CD14-positive monocyte (primary cell): ENCODE results near the gene HSPG2. TPM values are rescaled to one million over a fixed set of nuclear protein-coding genes. Genes with fewer than 3 reads are reported as not detected.

Experiments used
- DNase-seq, 3 donors: peaks; one replicate each; pipeline ENCODE4 v3.0.0-alpha.2; 2011 to 2022
- H2AFZ ChIP-seq: 2 replicates; pipeline ENCODE4 v1.6.0; 2012; ENCODE audit warnings: mild to moderate bottlenecking, low read depth, low read length, inconsistent platforms; ENCODE audit not compliant: insufficient read depth, poor library complexity, severe bottlenecking
- H3K27ac ChIP-seq, 2 donors: 1 replicate in 1 of 2; 2 replicates in 1 of 2; pipeline ENCODE4 v1.5.1; 2012 to 2013; ENCODE audit warnings: low read length in 2 of 2, control low read depth in 1 of 2, inconsistent platforms in 1 of 2, low read depth in 1 of 2, mild to moderate bottlenecking in 1 of 2
- H3K27me3 ChIP-seq, 2 donors: one replicate each; pipeline versions ENCODE4 v1.6.0 to v1.6.1; 2011 to 2013; ENCODE audit warnings: low read length in 2 of 2; ENCODE audit not compliant: control insufficient read depth in 2 of 2, insufficient read depth in 2 of 2
- H3K36me3 ChIP-seq, 2 donors: replicated peaks in 1 of 2; 1 replicate in 1 of 2; 2 replicates in 1 of 2; pipeline versions ENCODE4 v1.5.1 to v1.6.1; 2012 to 2013; ENCODE audit warnings: low read length in 2 of 2, control low read depth in 1 of 2, inconsistent platforms in 1 of 2, mild to moderate bottlenecking in 1 of 2; ENCODE audit not compliant: insufficient read depth in 2 of 2, control insufficient read depth in 1 of 2
- H3K4me1 ChIP-seq, 2 donors: 1 replicate in 1 of 2; 2 replicates in 1 of 2; pipeline versions ENCODE4 v1.5.1 to v1.6.1; 2012 to 2013; ENCODE audit warnings: low read length in 2 of 2, control low read depth in 1 of 2, inconsistent platforms in 1 of 2, mild to moderate bottlenecking in 1 of 2, moderate library complexity in 1 of 2; ENCODE audit not compliant: insufficient read depth in 2 of 2, control insufficient read depth in 1 of 2
- H3K4me2 ChIP-seq: replicated peaks from 2 replicates; pipeline ENCODE3; 2012; ENCODE audit warnings: low read length, moderate library complexity, mild to moderate bottlenecking; ENCODE audit not compliant: poor library complexity, severe bottlenecking; ENCODE audit errors: extremely low read depth
- H3K4me3 ChIP-seq, 3 experiments: fragments of 200-600 bp in 1 of 3; sonication (generic) in 1 of 3; replicated peaks in 1 of 3; 1 replicate in 2 of 3; 2 replicates in 1 of 3; pipeline ENCODE4 v1.5.1; 2011 to 2013; ENCODE audit warnings: low read length in 3 of 3, mild to moderate bottlenecking in 3 of 3, control low read depth in 2 of 3, low read depth in 2 of 3, inconsistent platforms in 1 of 3, moderate library complexity in 1 of 3
- H3K79me2 ChIP-seq: 2 replicates; pipeline ENCODE4 v1.6.0; 2012; ENCODE audit warnings: mild to moderate bottlenecking, control low read depth, inconsistent platforms, low read length, moderate library complexity; ENCODE audit not compliant: insufficient read depth
- H3K9ac ChIP-seq: 2 replicates; pipeline ENCODE4 v1.6.0; 2017; ENCODE audit warnings: low read length, mild to moderate bottlenecking; ENCODE audit not compliant: insufficient read depth, poor library complexity, severe bottlenecking
- H3K9me3 ChIP-seq, 2 donors: replicated peaks in 1 of 2; 1 replicate in 1 of 2; 2 replicates in 1 of 2; pipeline versions ENCODE4 v1.5.1 to v1.6.1; 2012 to 2013; ENCODE audit warnings: low read length in 2 of 2, control low read depth in 1 of 2; ENCODE audit not compliant: control insufficient read depth in 1 of 2, insufficient read depth in 1 of 2
- H4K20me1 ChIP-seq: 2 replicates; pipeline ENCODE4 v1.6.0; 2012; ENCODE audit warnings: mild to moderate bottlenecking, low read length, control low read depth, moderate library complexity; ENCODE audit not compliant: insufficient read depth
- H3K27ac Mint-ChIP-seq, 7 donors: one replicate each; pipeline ENCODE4 v1.8.0; 2020; ENCODE audit warnings: mild to moderate bottlenecking in 7 of 7, mixed read lengths in 7 of 7, moderate library complexity in 6 of 7, inconsistent platforms in 2 of 7
- H3K27me3 Mint-ChIP-seq, 3 donors: one replicate each; pipeline ENCODE4 v1.8.0; 2021 to 2022; ENCODE audit warnings: low read depth in 3 of 3, mild to moderate bottlenecking in 3 of 3, mixed read lengths in 3 of 3, moderate library complexity in 3 of 3, inconsistent platforms in 1 of 3
- H3K36me3 Mint-ChIP-seq, 2 donors: one replicate each; pipeline ENCODE4 v1.8.0; 2020; ENCODE audit warnings: mixed read lengths in 2 of 2, inconsistent platforms in 1 of 2, mild to moderate bottlenecking in 1 of 2
- H3K4me1 Mint-ChIP-seq: one replicate; pipeline ENCODE4 v1.8.0; 2020; ENCODE audit warnings: mild to moderate bottlenecking, mixed read lengths
- H3K4me3 Mint-ChIP-seq, 2 donors: one replicate each; pipeline ENCODE4 v1.8.0; 2020; ENCODE audit warnings: mild to moderate bottlenecking in 2 of 2, mixed read lengths in 2 of 2, moderate library complexity in 1 of 2
- H3K9me3 Mint-ChIP-seq, 7 donors: one replicate each; pipeline ENCODE4 v1.8.0; 2020 to 2022; ENCODE audit warnings: mixed read lengths in 7 of 7, mild to moderate bottlenecking in 6 of 7, moderate library complexity in 6 of 7, inconsistent platforms in 2 of 7
- CTCF ChIP-seq: fragments of 200-600 bp; IDR thresholded peaks from one replicate; pipeline ENCODE4 v1.8.0; 2022; ENCODE audit warnings: antibody characterized with exemption, mild to moderate bottlenecking
- WGBS: methylation state at CpG from one replicate; pipeline ENCODE4 v1.1.5; 2013; ENCODE audit warnings: missing lambda C conversion rate; ENCODE audit not compliant: insufficient coverage; 5-methylcytosine and 5-hydroxymethylcytosine counted together
- intact Hi-C, 2 donors: fragments of 100-400 bp; cut with micrococcal nuclease; formaldehyde crosslinking; loops; one replicate each; pipeline versions ENCODE4 v1.15.0 to v1.15.1; 2023
- polyA plus RNA-seq, 3 donors: library from polyadenylated mRNA; depleted of rRNA in 1 of 3; unstranded in 2 of 3; stranded (reverse) in 1 of 3; fragments of 300-500 nt in 2 of 3; fragments of >200 nt in 1 of 3; fragmentation: Illumina TruSeq in 2 of 3; gene quantifications; 1 replicate in 2 of 3; 2 replicates in 1 of 3; pipeline ENCODE4 v1.2.3, GENCODE V29; 2012 to 2021

HSPG2 gene
- polyA plus RNA-seq, 3 donors: 0.44 TPM; not detected in 2

- H3K27ac ChIP-seq: no peak overlapping the region
- H3K79me2 ChIP-seq: no peaks in the 10 kb centered on the region
- H3K4me3 Mint-ChIP-seq: no peak overlapping the region
- intact Hi-C loops: no loop called here
- H3K36me3 Mint-ChIP-seq: no peaks in the 10 kb centered on the region
- peaks cover 13% of the 10 kb centered on the region for H3K4me1 Mint-ChIP-seq
- H2AFZ ChIP-seq: no peak overlapping the region
- H3K9me3 Mint-ChIP-seq: no peaks in the 10 kb centered on the region
- H3K27ac Mint-ChIP-seq: peak overlapping the region in 1 of 7 donors; percentile 74
- no peak for TF ChIP-seq CTCF
- peaks cover 2 to 7% (median 2%) of the 10 kb centered on the region in 3 donors for H3K27me3 Mint-ChIP-seq
- no peaks in the 10 kb centered on the region for H4K20me1 ChIP-seq
- DNase-seq: no peak
- peaks cover 16 to 17% of the 10 kb centered on the region in 2 donors for H3K4me1 ChIP-seq
- no peaks in the 10 kb centered on the region for H3K27me3 ChIP-seq
- no peak overlapping the region for H3K9ac ChIP-seq
- WGBS: 75% methylated on average over 4 of the region's 9 CpGs
- no peaks in the 10 kb centered on the region for H3K9me3 ChIP-seq
- no peak overlapping the region for H3K4me3 ChIP-seq
- no peak overlapping the region for H3K4me2 ChIP-seq
- no peaks in the 10 kb centered on the region for H3K36me3 ChIP-seq
Measured at GRCh38 chr1:21822349-21822748, 114.8 kb downstream of the HSPG2 start.

GRCh38 chr1:21821385-21822019 is 115.6 kb downstream of the HSPG2 start:
- Mint-ChIP-seq H3K36me3 (peaks cover 0 to 3% of the 10 kb centered on the region in 2 donors), H3K4me1 (peaks cover 18% of the 10 kb centered on the region), H3K27ac (no peak overlapping the region), H3K4me3 (no peak overlapping the region), H3K27me3 (peaks cover 2 to 7% (median 2%) of the 10 kb centered on the region in 3 donors), H3K9me3 (no peaks in the 10 kb centered on the region)
- peaks cover 17 to 18% of the 10 kb centered on the region in 2 donors for H3K4me1 ChIP-seq
- H3K4me3 ChIP-seq: no peak overlapping the region
- no peaks in the 10 kb centered on the region for H4K20me1 ChIP-seq
- no peak overlapping the region for H2AFZ ChIP-seq
- no peaks in the 10 kb centered on the region for H3K9me3 ChIP-seq
- no peaks in the 10 kb centered on the region for H3K79me2 ChIP-seq
- 96% methylated on average over 11 of the region's 11 CpGs for WGBS
- H3K9ac ChIP-seq: no peak overlapping the region
- H3K36me3 ChIP-seq: no peaks in the 10 kb centered on the region
- H3K27ac ChIP-seq: no peak overlapping the region
- intact Hi-C loops: no loop called here
- no peak for TF ChIP-seq CTCF
- no peak for DNase-seq
- H3K4me2 ChIP-seq: no peak overlapping the region
- H3K27me3 ChIP-seq: no peaks in the 10 kb centered on the region
